Cardiac fibroblast (primary cell): Measurements from ENCODE around the gene PTPRN2.

ENCODE experiments used
- DNase-seq, 2 donors: peaks; one replicate each; pipeline versions ENCODE4 v3.0.0 to v3.0.0-alpha.2; 2010; ENCODE audit warnings: low read depth in 2 of 2
- H3K4me3 ChIP-seq, 2 donors: replicated peaks in 1 of 2; 1 replicate in 1 of 2; 2 replicates in 1 of 2; pipeline ENCODE4 v1.5.1; 2011; ENCODE audit warnings: low read depth in 2 of 2, low read length in 2 of 2, mild to moderate bottlenecking in 2 of 2, moderate library complexity in 1 of 2
- CTCF ChIP-seq: IDR thresholded peaks from one replicate; pipeline ENCODE4 v1.5.1; 2011; ENCODE audit warnings: low read depth, mild to moderate bottlenecking, low read length, inconsistent platforms

Gene PTPRN2

DNA sequence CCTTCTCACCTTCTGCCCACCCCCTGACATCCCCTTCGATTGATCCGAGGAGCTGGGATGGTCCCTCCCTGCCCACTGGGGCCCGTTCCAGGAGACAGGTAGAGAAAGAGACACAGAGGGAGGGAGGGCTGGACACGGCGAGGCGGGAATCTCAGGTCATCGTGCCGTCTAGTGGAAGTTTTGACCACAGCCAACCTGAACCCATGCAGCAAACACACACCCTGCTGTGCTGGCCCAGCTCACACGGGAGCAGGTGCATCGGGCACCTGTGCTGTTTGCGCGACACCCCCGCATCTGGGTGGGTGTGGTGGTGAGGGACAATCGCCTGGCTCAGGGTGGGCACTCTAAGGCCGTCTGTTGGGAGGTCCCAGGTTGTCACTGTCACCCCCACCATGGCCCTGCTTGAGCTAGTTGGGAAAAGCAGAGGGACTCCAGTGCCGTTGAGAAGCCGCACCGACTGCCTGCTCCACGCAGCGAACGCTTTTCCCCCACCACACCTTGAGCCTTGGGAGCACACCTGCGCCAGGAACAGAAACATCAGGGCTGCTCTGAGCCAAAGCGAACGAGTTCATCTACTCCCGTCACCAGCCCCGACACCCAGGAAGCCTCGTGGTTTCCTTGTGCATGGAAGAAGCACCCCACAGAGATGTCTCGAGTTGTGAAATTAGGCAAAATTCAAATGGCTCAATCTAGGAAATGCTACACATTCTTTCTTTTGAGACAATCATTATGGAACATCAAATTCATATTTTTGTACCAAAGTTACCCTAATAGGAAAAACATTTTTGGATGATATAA, 965.0 kb downstream of the PTPRN2 start:
- DNase-seq, result no peak
- no peak for TF ChIP-seq CTCF
- no peak overlapping the region for H3K4me3 ChIP-seq

DNA sequence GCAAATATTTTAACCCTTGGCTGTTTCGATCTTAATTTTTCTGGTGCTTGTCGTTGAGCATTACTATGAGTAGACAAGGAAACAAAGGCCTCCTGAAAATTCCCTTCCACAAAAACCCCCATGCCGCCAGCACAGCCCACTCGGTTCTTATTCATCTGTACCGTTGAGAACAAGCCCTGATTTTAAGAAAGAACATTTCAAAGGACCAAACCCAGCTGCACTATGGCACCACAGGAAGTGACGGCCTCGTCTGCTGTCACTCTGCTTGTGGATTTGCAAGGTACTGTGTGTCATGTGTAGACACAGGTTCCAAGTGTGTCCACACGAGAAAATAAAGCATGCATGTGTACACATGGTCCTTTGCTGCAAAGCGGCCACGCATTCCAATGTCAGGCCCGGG, 965.6 kb downstream of the PTPRN2 start:
- no peak for DNase-seq
- no peak overlapping the region for H3K4me3 ChIP-seq
- TF ChIP-seq CTCF, result no peak

DNA sequence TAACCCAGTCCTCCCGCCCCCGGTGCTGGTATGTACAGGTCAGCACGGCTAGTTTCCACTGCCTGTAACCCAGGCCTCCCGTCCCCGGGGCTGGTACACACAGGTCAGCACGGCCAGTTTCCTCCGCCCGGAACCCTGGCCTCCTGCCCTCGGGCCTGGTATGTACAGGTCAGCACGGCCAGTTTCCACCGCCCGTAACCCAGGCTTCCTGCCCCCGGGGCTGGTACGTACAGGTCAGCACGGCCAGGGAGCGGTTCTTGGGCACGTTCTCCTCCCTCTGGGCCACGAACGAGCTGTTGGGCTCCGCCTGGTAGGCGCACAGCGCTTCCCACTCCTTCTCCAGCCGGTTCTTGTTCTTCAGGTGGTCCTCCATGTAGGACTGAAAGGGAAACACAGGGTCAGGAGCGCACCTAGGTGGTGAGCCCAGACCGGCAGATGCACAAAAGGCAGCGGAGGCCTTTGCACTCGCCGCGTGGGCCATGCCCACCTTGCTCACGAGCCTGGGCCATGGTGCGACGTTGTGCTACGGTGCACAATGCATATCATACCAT, 966.4 kb downstream of the PTPRN2 start:
- no peak for TF ChIP-seq CTCF
- H3K4me3 ChIP-seq, result no peak overlapping the region
- DNase-seq, result no peak

DNA sequence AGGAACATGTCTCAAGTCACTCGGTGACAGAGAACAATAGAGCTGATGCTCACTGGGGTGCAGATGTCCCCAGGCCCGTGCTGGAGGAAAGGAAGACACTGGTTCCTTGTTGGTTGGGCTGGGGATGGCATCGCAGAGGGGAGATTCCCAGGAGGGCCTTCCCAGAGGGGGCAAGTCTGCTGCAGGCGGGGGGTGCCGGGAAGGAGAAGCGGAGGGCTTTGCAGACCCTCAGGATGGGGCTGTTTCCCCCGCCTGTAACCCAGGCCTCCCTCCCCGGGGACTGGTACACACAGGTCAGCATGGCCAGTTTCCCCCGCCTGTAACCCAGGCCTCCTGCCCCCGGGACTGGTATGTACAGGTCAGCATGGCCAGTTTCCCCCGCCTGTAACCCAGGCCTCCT, 967.0 kb downstream of the PTPRN2 start:
- H3K4me3 ChIP-seq, result no peak overlapping the region
- no peak for DNase-seq
- no peak for TF ChIP-seq CTCF

GRCh38 chr7:157619753-157620525, 967.7 kb downstream of the PTPRN2 start:
- no peak overlapping the region for H3K4me3 ChIP-seq
- DNase-seq, result no peak
- TF ChIP-seq CTCF, result no peak

DNA sequence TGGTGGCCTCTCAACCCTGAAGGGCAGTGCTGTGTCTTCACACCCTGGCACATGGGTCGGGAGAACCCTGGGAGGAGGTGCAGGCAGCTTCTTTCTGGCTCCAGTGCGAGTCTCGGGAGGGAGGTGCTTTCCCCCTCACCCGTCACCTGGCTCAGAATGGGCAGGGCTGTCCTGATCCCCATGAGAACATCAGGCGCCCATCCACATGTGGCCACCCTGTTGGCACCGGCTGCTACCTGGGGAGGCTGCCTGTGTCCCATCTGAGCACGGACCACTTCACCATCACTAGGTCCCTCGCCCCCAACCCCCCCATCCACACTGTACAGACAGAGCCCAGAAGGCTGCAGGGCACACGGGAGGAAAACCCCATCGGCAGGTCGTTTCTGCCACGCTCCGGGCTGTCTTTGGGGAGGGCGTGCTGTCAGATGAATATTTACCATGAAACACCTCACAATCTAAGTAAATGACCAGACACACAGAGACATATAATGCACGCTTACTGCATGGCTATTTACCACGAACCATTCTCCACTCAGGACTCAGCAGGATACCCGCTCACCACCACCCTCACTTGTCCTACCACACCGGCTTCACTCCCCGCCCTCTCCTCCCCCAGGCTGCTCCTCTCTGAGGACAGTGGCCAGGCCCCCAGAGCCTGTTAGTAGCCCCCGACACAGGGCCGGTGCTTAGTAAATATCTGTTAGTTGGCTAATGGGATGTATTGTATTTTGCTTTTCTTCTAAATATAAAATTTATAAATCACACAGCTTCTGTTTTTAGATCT, 968.6 kb downstream of the PTPRN2 start:
- H3K4me3 ChIP-seq, result no peak overlapping the region
- no peak for TF ChIP-seq CTCF
- no peak for DNase-seq
